GM23338 (cell line): Measurements from ENCODE around the gene YY1AP1.

Experiments
- CREB1 ChIP-seq: fragments of 250-450 bp; sonication (Bioruptor Pico); IDR thresholded peaks from 2 replicates; pipeline ENCODE4 v1.5.0; 2020; ENCODE audit warnings: low read depth, mild to moderate bottlenecking, moderate library complexity
- TF ChIP-seq, protein P1 (sequence below), 2 experiments: fragments of 200-600 bp in 1 of 2; sonication (generic) in 1 of 2; conservative IDR thresholded peaks; 2 replicates each; pipeline versions ENCODE4 v1.5.1 to v1.6.1; 2016 to 2017; ENCODE audit warnings: antibody characterized with exemption in 2 of 2, low read depth in 2 of 2, mild to moderate bottlenecking in 2 of 2, moderate library complexity in 1 of 2

DNA sequence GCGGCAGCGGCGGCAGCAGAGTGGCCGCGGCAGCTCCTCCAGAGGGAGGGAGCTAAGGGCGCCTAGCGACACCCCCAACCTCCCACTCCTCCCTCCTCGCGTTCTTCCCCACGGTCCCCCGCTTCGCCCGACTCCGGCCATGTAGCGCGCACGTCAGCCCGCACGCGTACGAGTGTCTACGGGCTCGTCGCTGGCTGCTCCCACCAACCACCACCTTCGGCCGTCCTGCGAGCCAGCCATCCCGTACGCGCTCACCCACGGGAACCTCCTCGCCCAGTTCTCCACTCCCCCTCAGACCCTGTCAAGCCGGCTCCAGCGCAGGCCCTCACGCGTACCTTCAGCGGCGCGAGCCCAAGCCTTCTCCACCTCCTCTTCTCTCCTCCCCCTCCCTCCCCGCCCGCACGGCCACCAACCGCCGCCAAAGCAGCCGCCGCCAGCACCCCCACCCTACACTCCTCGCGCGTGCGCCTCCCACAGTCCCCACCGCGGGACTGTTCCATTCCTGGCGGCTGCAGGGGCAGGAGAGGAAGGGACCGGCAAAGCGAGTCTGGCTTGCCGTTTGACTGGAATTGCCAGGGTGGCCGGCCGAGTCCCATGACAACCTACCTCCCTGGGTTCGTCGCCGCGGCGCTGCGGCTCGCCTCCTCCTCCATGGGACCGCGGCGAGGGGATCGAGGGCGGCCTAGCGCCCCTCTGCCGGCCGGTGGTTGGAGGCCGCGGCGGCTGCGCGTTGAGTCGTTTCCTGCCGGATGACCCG is at the start of gene YY1AP1:
- TF ChIP-seq, protein P1, sequence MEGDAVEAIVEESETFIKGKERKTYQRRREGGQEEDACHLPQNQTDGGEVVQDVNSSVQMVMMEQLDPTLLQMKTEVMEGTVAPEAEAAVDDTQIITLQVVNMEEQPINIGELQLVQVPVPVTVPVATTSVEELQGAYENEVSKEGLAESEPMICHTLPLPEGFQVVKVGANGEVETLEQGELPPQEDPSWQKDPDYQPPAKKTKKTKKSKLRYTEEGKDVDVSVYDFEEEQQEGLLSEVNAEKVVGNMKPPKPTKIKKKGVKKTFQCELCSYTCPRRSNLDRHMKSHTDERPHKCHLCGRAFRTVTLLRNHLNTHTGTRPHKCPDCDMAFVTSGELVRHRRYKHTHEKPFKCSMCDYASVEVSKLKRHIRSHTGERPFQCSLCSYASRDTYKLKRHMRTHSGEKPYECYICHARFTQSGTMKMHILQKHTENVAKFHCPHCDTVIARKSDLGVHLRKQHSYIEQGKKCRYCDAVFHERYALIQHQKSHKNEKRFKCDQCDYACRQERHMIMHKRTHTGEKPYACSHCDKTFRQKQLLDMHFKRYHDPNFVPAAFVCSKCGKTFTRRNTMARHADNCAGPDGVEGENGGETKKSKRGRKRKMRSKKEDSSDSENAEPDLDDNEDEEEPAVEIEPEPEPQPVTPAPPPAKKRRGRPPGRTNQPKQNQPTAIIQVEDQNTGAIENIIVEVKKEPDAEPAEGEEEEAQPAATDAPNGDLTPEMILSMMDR (conservative IDR thresholded peaks at IDR 0.05; ENCODE audit: low read depth in 2 of 2), result no peak
- no peak; the same call in 1 of the 2 replicates for TF ChIP-seq CREB1 (CRISPR knock-in tag)
